Measurements from ENCODE around the gene TRPM4.

DNA sequence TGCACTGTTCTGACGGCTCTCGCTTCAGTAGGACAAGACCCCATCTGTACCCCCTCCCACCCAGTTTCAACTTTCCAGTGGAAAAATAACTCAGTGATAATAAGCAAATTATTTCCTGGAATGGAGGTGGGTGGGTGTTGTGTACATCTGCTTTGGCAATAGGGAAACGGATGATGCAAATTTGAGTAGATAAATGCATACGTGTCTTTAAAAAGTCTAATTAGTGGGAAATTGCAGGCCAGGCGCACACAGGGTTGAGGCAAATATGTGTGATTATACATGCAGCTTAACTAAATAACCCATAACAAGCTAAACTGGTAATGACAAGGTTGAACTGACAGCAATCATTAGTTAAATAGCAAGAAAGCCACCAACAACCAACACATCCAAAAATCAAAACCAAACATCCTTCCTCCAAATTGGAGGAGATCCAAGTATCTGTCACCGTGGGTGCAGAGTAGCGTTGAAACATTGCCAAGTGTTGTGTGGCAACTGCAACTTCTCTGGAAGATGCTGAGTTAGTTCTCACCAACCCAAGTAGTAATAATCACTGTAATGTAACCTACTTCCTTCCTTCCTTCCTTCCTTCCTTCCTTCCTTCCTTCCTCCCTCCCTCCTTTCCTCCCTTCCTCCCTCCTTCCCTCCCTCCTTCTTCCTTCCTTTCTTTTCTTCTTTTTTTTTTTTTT lies 54.6 kb downstream of the TRPM4 start:
- TF ChIP-seq RARB (CRISPR knock-in tag; IDR thresholded peaks at IDR 0.05) (no peak), ZC3H10 (CRISPR knock-in tag; IDR thresholded peaks at IDR 0.05) (no peak), ESRRG (CRISPR knock-in tag; IDR thresholded peaks at IDR 0.05) (no peak), ZNF8 (CRISPR knock-in tag; IDR thresholded peaks at IDR 0.05) (no peak), GLIS3 (CRISPR knock-in tag; IDR thresholded peaks at IDR 0.05) (no peak), ZFP30 (CRISPR knock-in tag; IDR thresholded peaks at IDR 0.05) (no peak), ZFP3 (CRISPR knock-in tag; IDR thresholded peaks at IDR 0.05) (no peak), ISL1 (CRISPR knock-in tag; IDR thresholded peaks at IDR 0.05) (no peak), TOX (CRISPR knock-in tag; IDR thresholded peaks at IDR 0.05; ENCODE audit: borderline replicate concordance) (no peak), BACH2 (CRISPR knock-in tag; IDR thresholded peaks at IDR 0.05; ENCODE audit: borderline replicate concordance) (no peak)
- TF ChIP-seq, protein P1, sequence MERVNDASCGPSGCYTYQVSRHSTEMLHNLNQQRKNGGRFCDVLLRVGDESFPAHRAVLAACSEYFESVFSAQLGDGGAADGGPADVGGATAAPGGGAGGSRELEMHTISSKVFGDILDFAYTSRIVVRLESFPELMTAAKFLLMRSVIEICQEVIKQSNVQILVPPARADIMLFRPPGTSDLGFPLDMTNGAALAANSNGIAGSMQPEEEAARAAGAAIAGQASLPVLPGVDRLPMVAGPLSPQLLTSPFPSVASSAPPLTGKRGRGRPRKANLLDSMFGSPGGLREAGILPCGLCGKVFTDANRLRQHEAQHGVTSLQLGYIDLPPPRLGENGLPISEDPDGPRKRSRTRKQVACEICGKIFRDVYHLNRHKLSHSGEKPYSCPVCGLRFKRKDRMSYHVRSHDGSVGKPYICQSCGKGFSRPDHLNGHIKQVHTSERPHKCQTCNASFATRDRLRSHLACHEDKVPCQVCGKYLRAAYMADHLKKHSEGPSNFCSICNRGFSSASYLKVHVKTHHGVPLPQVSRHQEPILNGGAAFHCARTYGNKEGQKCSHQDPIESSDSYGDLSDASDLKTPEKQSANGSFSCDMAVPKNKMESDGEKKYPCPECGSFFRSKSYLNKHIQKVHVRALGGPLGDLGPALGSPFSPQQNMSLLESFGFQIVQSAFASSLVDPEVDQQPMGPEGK (CRISPR knock-in tag; IDR thresholded peaks at IDR 0.05; ENCODE audit: borderline replicate concordance): no peak
